Tibial nerve (tissue), 4 donors: ENCODE data around the gene CDSN.

Experiments
- CTCF ChIP-seq, 5 experiments: fragments of 200-600 bp in 3 of 5; fragments of 450-650 bp in 2 of 5; sonication (generic) in 3 of 5; IDR thresholded peaks; one replicate each; pipeline ENCODE4 v1.5.1; 2016 to 2019; ENCODE audit warnings: antibody characterized with exemption in 5 of 5, mild to moderate bottlenecking in 3 of 5, moderate library complexity in 2 of 5
- EP300 ChIP-seq, 2 donors: sonication (generic); formaldehyde crosslinking; IDR thresholded peaks; one replicate each; pipeline ENCODE4 v1.6.1; 2017; ENCODE audit warnings: antibody characterized with exemption in 2 of 2, mild to moderate bottlenecking in 1 of 2
- POLR2A ChIP-seq, 2 donors: fragments of 450-650 bp; IDR thresholded peaks; one replicate each; pipeline ENCODE4 v1.6.1; 2017; ENCODE audit warnings: antibody characterized with exemption in 2 of 2, mild to moderate bottlenecking in 2 of 2, moderate library complexity in 2 of 2

GRCh38 chr6:31075528-31075927 is 44.7 kb downstream of the CDSN start:
- no peak for TF ChIP-seq CTCF (IDR thresholded peaks at IDR 0.05)
- no peak for TF ChIP-seq POLR2A (IDR thresholded peaks at IDR 0.05)
- TF ChIP-seq EP300 (IDR thresholded peaks at IDR 0.05) = no peak
